HCEC 1CT (cell line): ENCODE measurements around the gene FFAR1.
A peak's percentile ranks its signal among the peaks of the same experiment; 100 is the strongest.

Source experiments
- DNase-seq: peaks from one replicate; pipeline ENCODE4 v3.0.0-alpha.2; 2017

FFAR1 gene

GRCh38 chr19:35315883-35316282 is 31.8 kb upstream of the FFAR1 start:
- no peak for DNase-seq

DNA sequence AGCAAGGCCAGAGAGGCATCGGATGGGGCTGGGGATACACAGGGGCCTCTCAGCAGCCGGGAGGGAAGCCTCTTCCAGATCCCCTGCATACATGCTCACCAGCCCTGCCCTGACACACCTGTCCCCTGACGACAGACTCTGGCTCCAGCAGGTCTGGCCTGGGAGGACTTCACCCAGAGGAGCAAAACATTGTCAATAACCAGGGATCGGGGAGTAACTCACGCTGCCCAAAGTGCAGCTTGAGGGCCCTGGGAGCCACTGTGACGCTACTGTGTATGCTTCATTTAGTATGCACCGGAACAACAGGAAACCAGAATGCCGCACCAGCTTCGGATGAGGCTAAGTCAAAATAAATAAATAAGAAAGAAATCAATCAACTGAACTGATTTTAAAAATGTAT is 31.1 kb upstream of the FFAR1 start:
- DNase-seq: no peak

DNA sequence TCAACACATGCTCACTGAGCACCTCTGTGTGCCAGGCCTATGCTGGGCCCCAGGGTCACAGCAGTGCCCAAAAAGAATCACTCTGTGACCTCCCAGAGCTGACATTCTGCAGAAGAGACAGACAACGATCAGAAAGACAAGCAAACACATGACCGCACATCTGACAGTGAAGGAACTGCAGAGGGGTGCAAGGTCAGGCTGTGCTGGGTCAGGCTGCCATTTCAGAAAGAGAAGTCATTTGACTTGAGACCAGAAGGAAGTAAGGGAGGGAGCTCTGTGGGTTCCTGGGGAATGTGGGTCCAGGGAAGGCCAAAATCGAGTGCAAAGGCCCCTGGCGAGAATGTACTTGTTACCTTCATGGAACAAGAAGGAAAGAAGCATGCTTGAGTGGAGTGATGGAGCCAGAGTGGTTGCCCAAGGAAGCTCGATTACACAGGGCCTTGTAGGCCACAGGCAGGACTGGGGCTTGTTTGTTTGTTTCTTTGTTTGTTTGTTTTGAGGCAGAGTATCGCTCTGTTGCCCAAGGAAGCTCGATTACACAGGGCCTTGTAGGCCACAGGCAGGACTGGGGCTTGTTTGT is 30.1 kb upstream of the FFAR1 start:
- no peak for DNase-seq

DNA sequence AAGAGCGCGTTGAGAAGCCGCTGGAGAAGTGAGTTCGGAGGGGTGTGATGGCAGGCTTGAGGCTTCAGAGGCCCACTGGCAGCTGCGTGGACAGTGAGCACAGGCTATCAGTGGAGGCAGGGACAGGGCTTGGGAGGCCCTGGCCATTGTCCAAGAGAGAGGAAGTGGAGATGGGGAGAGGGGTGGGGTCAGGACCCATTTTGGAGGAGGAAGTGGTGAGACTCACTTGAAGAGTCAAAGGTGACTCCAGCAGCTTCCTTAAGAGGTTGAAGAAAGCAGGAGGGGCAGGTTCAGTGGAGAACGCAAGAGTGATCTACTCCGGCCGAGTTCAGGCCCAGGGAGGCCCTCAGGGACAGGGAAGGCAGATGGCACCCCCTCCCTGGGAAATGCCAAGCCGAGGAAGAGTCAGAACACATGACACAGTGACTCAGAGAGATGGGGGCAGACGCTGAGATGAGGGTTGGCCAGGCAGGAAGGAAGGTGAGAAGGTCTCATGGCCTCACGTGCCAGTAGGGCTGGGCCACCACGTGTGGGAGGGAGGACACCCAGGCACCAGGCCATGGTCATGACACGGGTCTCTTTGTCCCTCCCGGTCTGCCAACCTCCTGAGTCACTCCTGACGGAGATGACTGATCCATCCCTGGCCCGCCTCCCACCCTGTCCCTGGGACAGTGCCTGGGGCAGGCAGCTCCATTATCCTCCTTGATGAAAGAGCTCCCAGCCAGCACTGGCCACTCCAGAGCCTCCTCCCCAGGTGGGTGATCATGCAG is 28.8 kb upstream of the FFAR1 start:
- DNase-seq: peak; percentile 67

DNA sequence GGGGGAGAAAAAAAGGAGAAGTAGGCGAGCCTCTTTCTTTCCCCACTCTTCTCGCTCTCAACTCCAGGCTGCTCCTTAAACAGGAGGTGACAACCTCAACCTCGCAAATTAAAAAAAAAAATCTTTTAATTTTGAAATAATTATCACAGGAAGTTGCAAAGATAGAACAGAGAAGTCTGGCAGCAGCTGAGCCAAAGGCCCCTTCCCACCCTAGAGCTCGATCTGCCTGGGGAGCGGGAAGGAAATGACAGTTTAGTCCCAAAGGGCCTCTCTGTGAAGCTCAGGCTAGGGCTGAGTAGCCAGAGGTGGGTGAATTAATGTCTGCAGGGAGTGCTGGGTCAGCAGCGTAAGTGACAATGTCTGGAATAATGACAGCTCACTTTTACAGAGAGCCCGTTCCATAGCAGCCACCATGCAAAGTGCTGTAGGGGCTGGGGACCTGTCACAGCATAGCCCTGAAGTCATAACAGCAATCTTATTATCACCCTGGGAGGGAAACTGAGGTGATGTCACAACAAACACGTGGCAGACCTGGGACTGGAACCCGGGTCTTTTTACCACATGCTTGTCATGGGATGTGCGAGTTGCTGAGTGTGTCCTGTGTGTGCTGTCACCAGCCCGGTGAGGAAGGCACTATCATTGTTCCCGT is 27.5 kb upstream of the FFAR1 start:
- DNase-seq: no peak

DNA sequence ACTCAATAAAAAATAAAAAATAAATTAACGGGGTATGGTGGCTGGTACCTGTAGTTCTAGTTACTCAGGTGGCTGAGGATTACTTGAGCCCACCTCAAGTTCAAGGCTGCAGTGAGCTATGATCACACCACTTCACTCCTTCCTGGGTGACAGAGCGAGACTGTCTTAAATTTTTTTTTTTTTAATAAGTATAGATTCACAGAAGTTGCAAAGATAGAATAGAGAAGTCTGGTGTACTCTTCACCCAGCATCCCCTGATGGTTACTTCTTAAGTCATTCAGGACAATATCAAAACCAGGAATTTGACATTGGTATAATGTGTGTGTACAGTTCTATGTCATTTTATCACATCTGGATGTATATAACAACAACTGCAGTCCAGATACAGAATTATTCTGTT is 26.4 kb upstream of the FFAR1 start:
- DNase-seq: no peak

DNA sequence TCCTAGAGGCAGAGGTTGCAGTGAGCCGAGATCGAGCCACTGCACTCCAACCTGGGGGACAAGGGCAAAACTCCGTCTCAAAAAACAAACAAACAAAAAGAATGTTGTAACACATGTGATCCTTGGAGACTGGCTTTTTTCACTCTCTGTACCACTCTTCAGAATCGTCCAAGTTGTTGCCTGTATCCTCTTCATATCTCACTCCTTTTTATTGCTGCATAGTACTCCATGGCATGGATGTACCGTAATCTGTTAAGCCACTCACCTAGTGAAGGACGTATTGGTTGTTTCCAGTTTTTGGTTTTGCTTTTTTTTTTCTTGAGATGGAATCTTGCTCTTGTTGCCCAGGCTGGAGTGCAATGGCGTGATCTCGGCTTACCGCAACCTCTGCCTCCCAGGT is 25.7 kb upstream of the FFAR1 start:
- no peak for DNase-seq

DNA sequence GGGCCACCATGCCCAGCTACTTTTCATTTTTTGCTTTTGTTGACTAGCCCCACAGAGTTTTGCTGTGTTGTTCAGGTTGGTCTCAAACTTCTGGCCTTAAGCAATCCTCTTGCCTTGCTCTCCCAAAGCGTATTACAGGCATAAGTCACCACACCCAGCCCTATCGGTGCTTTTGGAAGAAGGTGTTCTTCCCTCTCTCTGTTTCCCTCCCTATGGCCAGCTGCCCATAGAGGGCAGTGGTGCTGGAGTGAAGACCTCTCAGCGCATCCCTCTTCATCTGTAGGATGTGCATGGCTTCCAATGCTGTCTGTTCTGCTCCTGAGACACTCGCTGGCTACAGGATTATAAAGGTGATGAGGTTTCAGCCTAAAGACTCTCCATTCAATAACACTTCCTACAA is 20.1 kb upstream of the FFAR1 start:
- no peak for DNase-seq

GRCh38 chr19:35328851-35329285 is 18.8 kb upstream of the FFAR1 start, which contains the start of gene CD22:
TSS of gene CD22 (plus strand) at chr19:35329187. CDS start at chr19:35332041, 2,854 bp downstream.
- DNase-seq: no peak

DNA sequence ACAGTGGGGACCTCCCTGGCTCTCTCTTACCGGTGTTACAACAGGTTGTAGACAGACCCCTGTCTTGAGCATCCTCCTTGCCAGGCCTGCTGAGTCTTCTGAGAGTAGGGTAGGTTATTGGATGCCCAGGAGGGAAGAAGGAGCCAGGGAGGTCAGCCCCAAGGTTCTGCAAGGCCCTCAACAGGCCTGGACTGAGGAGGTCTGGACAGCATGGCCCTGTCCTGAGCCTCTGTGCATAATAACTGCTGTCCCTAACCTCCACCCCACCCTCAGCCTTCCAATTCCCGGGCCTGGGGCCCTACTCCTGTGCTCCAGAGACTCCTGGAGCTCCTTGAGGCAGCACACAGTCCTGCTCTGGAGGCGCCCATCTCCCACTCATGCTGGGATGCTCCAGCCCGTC is 18.4 kb upstream of the FFAR1 start:
- no peak for DNase-seq

DNA sequence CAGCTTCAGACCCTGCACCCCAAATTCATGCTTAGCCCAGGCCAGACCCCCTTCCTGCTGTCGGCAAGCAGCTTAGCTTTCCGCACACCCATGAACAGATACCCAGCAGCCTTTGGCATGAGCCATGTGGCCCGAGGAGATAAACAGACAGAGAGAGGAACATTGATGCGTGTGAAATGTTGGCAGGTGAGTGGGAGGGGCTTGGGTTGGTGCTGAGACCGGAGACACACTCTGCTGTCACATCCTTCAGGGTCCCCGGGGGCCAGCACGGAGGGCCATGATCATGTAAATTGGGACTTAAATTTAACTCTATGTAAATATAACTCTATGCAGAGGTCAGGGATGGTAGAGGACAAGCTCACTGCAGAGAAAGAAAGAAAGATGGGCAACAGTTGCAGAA is 17.2 kb upstream of the FFAR1 start:
- DNase-seq: no peak

DNA sequence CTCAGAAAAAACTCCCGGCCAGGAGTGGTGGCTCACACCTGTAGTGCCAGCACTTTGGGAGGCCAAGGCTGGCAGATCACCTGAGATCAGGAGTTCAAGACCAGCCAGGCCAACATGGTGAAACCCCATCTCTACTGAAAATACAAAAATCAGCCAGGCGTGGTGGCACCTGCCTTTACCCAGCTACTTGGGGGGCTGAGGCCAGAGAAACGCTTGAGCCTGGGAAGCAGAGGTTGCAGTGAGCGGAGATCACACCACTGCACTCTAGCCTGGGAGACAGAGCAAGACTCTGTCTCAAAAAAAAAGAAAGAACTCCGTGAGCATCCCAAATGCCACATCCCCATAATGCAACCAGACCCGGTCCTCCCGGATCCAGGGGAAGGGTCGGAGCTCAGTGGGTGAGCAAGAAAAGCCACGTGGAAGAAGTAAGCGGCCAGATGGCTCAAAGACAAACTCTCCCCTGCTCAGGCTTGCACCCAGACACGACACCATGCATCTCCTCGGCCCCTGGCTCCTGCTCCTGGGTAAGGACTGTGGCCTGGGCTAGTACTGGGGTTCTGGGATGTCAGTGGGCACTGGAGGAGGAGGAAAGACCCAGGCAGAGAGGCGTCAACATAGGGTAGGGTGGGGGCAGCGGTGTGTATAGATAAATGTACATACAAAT is 16.0 kb upstream of the FFAR1 start:
- DNase-seq: no peak

DNA sequence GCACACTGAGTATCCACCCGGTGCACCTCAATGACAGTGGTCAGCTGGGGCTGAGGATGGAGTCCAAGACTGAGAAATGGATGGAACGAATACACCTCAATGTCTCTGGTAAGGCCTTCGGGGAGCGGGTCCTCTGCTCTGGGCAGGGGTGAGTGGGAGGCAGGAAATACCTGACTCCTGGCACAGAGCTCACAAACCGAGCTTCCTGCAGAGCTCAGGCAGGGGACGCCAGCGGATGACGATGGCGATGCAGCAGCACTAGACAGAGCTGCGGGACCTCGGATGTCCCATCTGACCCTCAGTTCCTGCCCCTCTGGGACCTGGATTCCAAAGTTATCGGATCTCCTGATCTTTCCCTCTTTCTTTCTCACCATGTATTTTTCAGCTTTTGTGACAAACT is 14.9 kb upstream of the FFAR1 start:
- no peak for DNase-seq

- DNase-seq: no peak
Measured at GRCh38 chr19:35334144-35334753, 13.5 kb upstream of the FFAR1 start.

- no peak for DNase-seq
Measured at GRCh38 chr19:35336166-35336955, 11.3 kb upstream of the FFAR1 start.

DNA sequence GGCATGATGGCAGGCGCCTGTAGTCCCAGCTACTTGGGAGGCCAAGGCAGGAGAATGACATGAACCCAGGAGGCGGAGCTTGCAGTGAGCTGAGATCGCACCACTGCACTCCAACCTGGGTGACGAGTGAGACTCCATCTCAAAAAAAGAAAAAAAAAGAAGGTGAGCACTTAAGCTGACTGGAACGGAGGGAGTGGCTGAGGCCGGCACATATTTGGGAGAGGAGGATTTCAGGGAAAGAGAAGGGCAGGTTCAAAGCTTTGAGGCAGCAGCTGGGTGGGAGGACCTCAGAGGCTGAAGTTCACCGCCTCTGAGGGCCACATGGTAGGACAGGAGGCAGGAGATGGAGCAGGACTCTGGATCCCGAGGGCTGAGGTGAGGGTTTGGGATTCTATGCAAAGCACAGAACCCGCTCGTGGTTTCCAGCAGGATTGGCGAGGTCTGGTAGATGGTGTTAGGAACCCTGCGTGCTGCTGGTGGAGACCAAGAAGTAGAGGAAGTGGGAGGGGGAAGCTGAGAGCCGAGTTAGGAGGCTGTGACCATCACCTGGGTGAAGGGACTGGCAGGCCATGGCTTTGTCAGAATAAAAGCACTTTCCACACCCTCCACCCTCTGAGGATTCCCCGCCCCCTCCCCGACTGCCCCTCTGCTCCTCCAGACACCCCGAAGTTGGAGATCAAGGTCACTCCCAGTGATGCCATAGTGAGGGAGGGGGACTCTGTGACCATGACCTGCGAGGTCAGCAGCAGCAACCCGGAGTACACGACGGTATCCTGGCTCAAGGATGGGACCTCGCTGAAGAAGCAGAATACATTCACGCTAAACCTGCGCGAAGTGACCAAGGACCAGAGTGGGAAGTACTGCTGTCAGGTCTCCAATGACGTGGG is 10.4 kb upstream of the FFAR1 start:
- no peak for DNase-seq

DNA sequence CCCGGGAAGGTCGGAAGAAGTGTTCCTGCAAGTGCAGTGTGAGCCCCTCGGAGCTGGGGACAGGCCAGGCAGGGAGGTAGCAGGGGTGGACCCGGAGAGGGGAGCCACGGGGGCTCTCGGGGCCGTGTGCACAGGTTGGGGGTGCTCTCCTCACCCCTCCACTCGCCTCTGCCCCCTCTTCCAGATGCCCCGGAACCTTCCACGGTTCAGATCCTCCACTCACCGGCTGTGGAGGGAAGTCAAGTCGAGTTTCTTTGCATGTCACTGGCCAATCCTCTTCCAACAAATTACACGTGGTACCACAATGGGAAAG is 9.8 kb upstream of the FFAR1 start:
- DNase-seq: no peak

- DNase-seq: no peak
Measured at GRCh38 chr19:35340431-35340830, 7.3 kb upstream of the FFAR1 start.

DNA sequence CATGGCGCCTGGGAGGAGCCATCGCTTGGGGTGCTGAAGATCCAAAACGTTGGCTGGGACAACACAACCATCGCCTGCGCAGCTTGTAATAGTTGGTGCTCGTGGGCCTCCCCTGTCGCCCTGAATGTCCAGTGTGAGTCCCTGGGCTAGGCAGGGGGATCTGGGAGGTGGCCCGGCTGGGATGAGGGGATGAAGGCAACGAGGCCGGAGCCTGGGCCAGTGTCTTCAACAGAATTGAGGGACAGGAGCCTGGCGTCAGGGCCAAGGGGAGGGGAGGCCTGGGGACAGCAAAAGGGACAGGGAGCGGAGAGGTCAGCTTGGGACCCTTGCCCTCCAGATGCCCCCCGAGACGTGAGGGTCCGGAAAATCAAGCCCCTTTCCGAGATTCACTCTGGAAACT is 6.7 kb upstream of the FFAR1 start:
- no peak for DNase-seq

DNA sequence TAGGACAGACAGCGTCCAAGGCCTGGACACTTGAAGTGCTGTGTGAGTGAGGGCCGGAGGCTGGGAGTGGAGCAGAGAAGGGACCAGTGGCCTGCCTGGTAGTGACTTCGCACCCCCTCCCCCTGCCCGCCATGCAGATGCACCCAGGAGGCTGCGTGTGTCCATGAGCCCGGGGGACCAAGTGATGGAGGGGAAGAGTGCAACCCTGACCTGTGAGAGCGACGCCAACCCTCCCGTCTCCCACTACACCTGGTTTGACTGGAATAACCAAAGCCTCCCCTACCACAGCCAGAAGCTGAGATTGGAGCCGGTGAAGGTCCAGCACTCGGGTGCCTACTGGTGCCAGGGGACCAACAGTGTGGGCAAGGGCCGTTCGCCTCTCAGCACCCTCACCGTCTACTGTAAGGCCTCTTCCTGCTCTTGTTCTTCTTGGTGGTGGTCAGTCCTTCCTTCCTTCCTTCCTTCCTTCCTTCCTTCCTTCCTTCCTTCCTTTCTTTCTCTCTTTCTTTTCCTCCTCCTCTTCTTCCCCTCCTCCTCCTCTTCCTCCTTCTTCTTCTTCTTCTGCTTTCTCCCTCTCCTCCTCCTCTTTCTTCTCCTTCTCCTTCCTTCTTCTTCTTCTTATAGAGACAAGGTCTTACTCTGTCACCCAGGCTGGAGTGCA is 6.0 kb upstream of the FFAR1 start:
- no peak for DNase-seq

- no peak for DNase-seq
Measured at GRCh38 chr19:35342430-35342829, 5.3 kb upstream of the FFAR1 start.
